Renal pelvis (tissue), 4 donors: Measurements from ENCODE around the gene LRRC47. TPM values are rescaled to one million over a fixed set of nuclear protein-coding genes. Genes with fewer than 3 reads are reported as not detected.
"Not testable (repeated sequence)": the region's sequence is repeated elsewhere in the genome, so short reads cannot be mapped to it uniquely, and the experiment has no call there.

Source experiments
- DNase-seq: peaks from one replicate; pipeline ENCODE4 v3.0.0-alpha.2; 2013
- polyA plus RNA-seq, 3 donors: library from polyadenylated mRNA; unstranded; fragments of 120-200 nt; gene quantifications; one replicate each; pipeline ENCODE4 v1.2.1, GENCODE V29; 2013; ENCODE audit not compliant: insufficient read length in 3 of 3

Gene LRRC47
- polyA plus RNA-seq, 3 donors, result 61.5 to 74.2 (median 64.4) TPM

DNA sequence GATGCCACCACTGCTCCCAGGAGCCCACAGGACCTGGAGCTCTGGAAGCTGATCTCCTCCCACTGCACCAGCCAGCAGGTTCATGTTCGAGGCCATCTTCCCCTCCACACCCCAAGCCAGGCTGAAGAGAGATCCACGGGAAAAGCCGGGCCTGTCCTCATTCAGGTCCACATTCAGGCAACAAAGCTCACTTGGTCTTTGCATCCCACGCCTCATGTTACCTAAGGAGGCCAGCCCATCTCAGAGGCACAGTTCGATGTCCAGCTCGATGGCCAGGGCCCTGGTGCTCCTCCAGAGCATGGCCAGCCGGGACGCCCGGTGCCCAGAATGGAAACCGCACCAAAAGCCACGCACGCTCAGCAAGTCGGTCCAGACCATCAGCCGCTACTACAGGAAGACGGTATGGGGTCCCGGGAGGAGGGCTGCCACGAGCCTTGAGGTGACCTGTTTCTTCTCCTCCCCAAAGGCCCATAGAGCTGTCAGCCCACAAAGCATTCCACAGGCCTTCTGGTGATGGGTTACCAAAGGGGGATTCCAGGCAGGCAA is 43.8 kb downstream of the LRRC47 start, which contains the start of gene CCDC27:
Gene CCDC27, plus strand, starts transcription at position 51 of the 546 bp plus-strand sequence. Its CDS starts 32 bp downstream, at position 83.
- no peak for DNase-seq

DNA sequence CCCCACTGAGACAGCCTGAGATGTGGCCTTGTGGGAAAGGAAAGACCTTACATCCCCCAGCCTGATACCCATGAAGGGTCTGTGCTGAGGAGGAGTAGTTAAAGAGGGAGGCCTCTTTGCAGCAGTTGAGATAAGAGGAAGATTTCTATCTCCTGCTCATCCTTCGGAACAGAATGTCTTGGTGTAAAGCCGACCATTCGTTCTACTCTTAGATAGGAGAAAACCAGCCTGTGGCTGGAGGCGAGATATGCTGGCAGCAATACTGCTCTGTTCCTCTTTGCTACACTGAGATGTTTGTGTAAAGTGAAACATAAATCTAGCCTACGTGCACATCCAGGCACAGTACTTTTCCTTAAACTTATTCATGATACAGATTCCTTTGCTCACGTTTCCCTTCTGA is 45.6 kb downstream of the LRRC47 start:
- DNase-seq, result no peak

DNA sequence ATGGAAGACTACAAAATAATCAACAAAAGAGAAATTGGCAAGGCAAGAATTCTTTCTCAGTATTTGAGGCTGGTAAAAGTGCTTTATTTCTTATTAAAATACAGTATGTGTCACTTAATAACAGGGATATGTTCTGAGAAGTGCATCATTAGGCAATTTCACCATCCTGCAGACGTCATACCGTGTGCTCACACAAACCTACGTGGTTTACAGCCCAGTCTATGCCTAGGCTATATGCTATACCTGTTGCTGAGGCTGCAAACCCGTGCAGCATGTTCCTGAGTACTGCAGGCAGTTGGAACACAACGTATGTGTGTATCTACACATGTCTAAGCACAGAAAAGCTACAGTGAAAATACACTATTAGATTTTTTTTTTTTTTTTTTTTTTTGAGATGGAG is 46.8 kb downstream of the LRRC47 start:
- DNase-seq, result no peak

DNA sequence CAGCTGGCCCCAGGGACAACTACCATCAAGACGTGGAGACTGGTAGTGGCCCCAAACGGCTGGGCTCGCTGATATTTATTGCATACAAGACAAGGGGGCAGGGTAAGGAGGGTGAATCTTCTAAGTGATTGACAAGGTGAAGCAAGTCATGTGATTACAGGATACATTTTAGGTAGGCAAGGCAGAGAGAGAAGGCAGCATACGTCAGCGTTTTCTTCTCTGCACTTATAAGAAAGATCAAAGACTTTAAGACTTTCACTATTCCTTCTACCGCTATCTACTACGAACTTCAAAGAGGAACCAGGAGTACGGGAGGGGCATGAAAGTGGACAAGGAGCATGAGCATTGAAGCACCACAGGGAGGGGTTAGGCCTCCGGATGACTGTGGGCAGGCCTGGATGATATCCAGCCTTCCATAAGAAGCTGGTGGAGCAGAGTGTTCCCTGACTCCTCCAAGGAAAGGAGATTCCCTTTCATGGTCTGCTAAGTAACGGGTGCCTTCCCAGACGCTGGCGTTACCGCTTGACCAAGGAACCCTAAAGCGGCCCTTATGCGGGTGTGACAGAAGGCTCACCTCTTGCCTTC is 47.9 kb downstream of the LRRC47 start:
- DNase-seq, result not testable (repeated sequence)

DNA sequence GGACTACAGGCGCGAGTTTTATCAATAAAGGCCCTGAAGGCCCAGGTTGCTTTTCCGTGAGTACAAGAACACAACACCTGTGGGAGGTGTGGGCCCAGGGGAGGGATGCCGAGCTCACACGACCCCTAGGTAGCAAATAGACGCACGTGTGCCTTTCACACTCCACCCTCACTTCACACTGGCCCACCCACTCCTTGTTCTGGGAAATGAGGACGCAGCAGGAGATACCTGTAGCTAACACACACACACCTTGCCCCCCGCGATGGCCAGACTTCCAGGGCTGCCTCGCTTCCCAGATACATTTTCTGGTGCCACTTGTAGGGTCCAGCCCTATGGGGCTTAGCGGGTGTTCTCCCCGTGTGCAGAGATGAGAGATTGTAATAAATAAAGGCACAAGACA is 48.4 kb downstream of the LRRC47 start:
- no peak for DNase-seq

DNA sequence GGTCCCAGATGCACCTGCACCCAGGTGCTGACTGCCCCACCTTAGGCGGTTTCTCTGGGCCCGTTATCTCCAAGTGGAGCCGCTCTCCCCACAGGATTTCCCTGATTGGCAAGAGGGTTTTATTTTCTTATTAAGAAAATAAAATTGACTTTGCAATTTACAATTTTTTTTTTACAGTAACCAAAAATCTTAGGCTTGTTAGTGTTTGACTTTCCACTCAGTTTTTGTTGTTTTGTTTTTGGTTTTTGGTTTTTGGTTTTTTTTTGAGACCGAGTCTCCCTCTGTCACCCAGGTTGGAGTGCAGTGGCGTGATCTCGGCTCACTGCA is 48.8 kb downstream of the LRRC47 start:
- no peak for DNase-seq

DNA sequence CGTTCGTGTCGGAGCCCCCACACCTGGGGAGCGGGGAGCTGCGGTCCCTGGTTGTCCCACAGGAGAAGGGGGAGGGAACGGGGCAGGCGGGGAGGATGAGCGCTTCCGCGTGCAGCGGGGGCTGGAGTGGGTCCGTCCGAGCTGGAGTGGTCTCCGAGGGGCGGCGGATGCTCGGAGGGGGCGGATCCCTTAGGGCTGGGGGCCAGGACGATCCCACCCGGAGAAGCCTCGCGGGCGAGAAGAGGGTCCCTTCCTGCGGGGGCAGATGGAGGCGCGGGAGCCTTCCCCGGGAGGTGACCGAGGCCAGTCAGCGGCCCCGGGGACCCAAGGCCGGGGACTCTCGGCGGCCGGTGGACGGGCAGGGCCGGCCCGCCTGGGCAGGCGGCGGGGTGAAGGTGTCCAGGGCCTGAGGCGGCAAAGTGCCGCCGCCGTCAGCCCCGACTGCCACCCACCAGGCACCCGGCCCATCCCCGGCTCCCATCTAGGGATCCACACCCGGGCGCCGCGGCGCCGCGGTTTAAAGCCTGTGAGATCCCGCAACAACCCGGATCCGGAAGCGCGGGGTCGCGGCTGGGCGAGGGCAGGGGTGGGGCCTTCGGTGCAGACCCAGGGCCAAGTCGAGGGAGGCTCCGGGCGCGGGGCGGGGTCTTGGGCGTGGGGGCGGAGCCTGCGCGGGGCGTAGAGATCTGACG is 49.3 kb downstream of the LRRC47 start:
- peak; percentile 74 for DNase-seq

DNA sequence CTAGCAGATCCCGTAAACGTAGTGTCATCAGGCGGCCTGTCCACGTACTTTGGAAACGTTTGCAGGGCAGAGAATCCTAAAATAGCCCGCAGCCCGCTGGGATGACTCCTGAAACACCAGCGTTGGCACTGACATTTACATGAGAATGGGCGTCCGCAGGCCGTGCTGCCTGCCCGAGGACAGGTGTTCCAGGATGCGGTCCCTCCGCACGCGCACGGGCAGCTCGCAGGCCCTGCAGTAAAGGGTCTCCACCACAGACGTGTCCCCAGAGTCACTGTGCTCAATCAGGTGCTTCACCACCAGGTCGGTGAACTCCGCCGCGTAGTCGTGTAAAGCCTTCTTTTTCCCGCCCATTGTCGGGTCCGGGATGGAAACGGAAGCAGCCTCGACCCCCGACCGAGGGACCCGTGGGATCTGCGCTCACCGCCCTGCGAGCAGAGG is 49.9 kb downstream of the LRRC47 start:
- DNase-seq, result no peak

DNA sequence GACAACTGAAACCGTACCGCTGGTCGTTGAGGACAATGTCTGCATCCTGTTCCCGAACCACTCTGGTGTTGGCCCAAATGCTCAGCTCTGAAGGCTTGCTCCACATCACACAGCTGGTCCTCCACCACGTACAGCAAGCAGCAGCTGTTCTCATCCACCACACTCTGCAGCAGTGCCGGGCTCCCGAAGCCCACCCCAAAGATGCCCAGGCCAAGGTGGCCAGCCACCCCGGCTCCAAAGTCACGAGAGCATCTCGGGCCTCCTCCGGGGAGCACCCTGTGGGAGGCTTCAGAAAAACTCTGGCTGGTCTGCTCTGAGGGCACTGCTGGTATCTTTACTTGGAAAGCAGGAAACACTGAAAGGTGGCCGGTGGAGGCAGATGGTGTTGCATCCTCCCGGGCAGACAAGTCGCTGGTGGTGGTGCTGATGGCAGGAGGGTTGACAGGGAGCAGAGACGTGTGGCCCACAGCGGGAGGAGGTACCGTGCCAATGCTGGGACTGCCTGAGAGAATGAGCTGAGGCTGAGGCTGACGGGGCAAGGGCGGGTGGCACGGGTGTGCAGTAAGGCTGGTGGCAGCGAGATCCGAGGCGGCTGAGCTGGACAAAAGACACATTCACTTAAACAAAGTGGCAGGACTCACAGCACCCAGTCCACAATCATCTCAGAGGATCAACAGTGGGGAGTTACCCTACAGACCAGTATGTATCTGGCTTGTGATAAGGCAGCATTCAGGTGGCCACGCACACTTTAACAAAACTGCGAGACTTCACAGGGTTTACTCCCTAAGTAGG is 50.5 kb downstream of the LRRC47 start:
- DNase-seq, result no peak

DNA sequence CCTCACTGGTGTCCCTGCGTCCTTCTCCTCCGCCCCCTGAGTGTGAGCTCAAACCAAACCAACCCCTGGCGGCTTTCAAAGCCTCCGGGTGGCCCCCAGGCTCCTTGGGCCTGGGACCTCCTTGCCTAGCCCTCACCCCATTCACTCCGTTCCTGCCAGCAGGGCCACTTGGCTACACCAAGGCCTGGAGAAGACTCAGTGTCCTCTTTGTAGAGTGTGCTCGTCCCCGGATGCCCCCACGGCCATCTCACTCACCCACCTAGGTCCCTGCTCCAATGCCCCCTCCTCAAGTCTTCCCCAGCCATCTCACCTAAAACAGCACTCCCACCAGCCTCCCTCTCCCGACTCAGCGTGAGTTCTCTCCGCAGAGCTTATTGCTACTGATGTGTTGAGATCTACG is 51.2 kb downstream of the LRRC47 start:
- DNase-seq, result no peak

DNA sequence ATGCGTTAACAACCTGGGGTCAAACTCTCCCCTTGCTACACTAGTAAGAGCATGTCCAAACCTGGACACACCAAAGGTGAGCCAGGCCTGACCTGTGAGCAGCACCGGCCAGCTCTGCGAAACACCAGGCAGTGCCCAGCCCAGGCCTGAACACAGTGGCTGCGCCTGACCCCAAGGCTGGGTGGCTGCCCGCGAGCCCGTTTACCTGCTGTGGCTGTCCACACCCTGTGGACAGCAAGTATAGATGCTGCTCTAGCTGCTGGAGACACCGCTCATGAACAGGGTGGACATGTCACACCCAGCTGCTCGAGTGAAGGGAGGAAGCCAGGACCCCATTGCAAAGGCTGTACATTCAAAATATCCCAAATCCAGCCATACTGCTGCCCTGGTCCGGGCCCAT is 51.7 kb downstream of the LRRC47 start:
- DNase-seq, result no peak

DNA sequence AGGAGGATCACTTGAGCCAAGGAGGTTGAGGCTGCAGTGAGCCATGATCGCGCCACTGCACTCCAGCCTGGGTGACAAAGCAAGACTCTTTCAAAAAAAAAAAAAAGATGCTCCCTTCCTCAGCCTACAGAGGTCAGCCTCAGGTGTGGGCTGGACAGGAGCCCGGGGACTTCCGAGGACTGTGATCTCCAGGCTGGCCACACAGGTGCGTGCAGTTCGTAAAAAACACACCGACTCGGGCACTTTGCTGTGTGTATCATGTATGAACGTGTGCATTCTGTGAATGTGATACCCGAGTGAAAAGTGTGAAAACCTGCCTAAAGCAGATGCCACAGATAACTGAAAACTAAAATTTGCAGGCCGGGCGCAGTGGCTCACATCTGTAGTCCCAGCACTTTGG is 52.5 kb downstream of the LRRC47 start:
- DNase-seq, result no peak

DNA sequence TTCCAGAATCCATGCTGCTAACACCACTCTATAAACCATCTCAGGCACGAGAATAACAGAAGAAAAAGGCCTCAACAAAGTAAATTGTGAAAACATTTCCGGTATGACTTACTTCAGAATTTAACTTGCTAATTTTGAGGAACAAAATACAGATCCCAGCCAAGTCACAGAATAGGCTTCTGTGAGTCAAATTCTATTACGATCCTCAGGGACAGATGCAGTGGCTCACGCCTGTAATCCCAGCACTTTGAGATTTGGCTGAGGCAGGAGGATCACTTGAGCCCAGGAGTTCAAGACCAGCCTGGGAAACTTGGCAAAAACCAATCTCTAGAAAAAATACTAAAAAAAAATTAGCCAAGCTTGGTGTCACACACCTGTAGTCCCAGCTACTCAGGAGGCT is 52.9 kb downstream of the LRRC47 start:
- no peak for DNase-seq

DNA sequence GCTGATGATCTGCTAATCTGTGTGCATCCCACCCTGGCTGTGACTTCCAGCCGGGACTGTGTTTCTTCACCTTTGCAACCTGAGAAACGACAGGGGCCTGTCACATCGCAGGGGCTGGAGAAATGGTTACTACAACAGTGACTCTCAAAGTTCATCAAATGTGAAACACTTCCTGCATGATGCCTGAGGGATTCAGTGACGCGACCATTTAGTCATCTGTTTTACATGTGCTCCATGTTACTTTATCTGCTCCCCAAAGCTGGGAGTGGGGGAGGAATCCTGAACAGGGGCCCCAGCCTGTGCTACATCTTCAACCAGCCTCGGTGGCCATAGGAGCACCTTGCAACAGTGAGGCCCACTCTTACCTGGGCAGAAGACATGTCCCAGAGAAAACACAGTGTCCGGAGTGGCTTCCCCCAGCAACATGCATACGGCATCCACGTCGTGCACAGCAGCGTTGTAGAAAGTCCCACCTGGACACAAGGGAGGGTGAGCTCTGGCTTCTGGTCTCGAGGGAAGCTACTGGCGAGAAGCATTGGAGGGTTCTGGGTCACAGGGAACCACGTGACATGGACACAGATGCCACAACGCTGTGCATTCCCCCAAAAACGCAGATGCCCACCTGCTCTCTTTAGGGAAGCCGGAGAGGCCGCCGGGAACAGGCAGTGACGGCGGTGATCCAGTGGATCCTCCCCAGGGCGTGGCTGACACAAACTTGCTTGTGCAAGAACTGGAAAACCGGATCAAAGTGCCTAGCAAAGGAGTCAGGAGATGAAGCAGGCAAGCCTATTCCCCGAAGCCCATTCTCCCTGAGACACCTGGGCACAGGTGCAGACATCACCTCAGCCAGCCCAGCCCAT is 53.6 kb downstream of the LRRC47 start:
- DNase-seq, result no peak

DNA sequence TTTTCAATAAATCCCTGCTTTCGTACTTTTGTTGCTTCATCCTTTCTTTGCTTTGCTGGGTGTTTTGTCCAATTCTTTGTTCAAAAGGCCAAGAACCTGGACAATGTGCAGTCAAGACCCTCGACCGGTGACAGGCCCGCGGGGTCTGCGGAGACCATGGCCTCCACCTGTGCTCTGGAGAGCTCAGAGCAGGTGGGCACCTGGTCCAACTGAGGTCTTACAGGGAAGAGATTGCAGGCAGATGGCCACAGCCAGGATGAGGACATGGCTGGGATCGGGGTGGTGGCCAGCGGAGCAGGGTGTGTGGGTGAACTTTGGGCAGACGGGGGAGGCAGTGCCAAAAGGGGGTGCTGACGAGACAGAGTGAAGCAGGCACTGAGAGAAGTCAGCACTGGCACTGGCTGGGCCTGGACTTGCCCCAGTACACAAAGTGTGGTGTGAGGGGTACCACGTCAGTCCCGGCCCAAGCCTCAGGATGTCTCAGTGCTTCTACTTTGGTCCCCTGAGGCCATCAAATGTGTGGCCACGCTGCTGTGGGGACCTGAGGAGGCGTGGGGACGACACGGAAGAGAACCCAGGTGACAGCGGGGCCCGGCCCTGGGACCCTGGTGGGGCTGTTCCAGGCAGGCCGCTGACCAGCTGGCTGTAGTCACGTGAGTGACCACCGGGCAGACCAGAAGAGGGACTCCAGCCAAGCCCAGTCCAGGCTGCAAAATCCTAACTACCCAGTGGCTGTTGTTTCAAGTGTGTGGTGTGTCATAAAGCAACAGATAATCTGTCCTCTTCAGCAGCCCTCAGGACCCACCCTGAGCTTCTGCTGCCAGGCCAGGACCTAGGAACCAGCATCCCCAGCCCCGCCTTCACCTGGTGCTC is 54.5 kb downstream of the LRRC47 start:
- no peak for DNase-seq

DNA sequence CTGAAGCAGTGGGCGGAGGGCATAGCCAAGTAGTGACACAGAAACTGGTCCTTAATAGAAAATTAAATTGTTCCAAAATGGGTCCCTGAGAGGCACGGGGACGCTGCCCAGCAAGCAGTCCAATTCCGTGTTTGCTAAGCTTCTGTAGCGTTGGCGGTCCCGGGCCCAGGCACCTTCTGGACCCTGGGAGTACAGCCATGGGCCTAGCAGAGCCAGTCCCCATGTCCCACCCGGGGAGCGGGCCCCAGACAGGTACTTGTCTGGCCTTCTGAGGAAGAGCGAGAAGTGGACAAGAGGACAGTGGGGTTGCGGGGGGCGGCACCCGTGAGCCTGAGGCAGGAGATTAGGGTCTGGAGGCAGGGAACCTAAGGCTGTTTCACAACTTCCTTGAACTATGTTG is 55.5 kb downstream of the LRRC47 start:
- DNase-seq, result no peak

DNA sequence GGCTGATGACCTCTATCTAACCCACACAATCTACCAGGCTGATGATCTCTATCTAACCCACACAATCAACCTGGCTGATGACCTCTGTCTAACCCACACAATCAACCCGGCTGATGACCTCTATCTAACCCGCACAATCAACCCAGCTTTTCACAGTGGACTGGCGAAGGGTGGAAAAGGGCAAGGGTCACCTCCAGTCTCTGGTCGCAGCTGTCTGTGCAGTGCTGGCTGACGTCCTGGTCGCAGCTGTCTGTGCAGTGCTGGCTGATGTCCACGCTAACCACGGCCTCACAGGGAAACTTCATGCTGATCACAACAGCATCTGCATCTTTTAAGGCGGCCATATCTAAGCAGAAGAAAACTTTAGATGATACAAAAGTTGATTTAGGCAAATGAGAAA is 56.3 kb downstream of the LRRC47 start:
- no peak for DNase-seq

DNA sequence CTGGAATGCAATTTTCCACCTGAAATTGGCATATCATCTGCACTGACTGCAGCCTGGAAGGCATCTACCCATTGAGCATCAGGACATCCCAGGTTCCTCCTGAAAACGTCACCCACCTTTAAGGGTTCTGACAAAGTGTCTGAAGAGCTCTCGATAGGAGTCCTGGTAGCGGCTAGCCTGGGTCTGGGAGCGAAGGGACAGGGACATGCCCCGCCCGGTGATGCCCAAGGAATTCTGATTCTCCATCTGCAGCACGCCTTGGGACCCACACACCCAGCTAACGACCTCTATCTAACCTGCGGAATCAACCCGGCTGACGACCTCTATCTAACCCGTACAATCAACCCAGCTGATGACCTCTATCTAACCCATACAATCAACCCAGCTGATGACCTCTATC is 57.4 kb downstream of the LRRC47 start:
- DNase-seq, result no peak

DNA sequence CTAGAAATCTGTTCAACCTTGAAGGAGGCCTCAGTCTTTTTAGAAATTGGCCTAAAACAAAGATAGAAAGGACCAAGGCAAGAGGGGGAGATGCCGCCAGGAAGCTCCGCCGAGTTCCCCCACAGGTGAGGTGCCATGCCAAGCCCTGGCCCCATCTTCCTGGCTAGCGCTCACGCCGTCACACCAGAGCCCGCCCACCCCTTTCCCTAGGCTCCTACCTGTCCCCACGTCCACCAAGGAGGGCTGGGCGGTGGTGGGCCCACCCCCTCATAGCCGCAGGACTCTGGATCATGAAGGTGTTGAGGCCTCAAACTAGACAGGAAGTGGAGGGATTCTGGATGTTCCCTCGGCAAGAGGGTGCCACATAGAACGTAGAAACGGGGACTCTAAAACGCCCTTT is 59.6 kb downstream of the LRRC47 start:
- no peak for DNase-seq

DNA sequence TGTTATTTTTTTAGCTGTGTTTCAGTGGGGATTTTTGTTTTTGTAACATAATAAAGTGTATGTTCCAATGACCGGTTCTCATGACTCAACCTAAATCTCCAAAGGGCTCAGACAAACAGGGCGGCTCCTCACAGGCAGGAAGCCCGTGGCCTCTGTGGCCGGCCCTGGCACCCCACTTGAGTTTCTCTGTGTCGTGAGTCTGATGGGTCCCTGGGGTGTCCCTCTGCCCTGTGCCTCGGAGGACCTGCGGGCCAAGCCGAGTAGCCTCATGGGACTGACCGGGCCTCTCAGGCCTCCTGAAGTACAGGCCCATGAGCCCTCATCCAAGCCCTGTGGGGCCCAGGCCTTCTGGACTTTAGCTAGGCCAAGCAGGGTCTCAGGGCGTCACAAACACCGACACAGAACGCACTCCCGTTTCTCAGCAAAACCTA is 60.2 kb downstream of the LRRC47 start:
- no peak for DNase-seq

DNA sequence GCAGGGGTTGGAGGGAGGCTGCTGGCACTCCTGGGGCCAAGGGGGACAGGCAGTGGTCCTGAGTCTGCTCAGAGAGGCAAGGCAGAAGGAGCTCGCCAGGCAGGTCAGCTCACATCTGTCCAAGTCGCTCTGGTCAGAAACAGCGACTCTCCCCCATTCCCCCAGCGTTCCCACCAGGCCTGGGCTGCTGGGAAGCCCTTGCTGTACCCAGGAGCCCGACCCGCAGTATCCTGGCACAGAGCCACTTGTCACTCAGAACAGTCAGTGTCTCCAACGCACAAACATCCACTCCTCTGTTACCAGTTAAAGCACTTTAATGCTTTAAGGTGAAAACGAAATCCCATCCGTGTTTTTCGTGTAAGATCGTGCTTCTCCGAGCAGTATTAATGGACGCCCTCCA is 60.6 kb downstream of the LRRC47 start:
- DNase-seq, result no peak
